Neuronal stem cell (in vitro differentiated cells): ENCODE measurements around the gene IQCB1.
"Not testable (repeated sequence)": the region's sequence is repeated elsewhere in the genome, so short reads cannot be mapped to it uniquely, and the experiment has no call there.

Experiments used
- DNase-seq: peaks from one replicate; pipeline ENCODE4 v3.0.0-alpha.2; 2013; ENCODE audit warnings: low spot score
- H2AFZ ChIP-seq: one replicate; pipeline ENCODE4 v1.6.1; 2013; ENCODE audit warnings: mild to moderate bottlenecking, low read length, inconsistent platforms
- H2AK5ac ChIP-seq: 2 replicates; pipeline ENCODE4 v1.6.1; 2013; ENCODE audit warnings: low read depth, mild to moderate bottlenecking, inconsistent platforms, low read length, moderate library complexity, mixed read lengths
- H2BK120ac ChIP-seq: 2 replicates; pipeline ENCODE4 v1.6.1; 2013; ENCODE audit warnings: low read depth, mild to moderate bottlenecking, inconsistent platforms, low read length, moderate library complexity, mixed read lengths
- H2BK12ac ChIP-seq: one replicate; pipeline ENCODE4 v1.6.1; 2013; ENCODE audit warnings: low read length, inconsistent platforms
- H2BK15ac ChIP-seq: 2 replicates; pipeline ENCODE4 v1.6.1; 2013; ENCODE audit warnings: mild to moderate bottlenecking, low read length, inconsistent platforms, mixed read lengths
- H2BK5ac ChIP-seq: one replicate; pipeline ENCODE4 v1.6.1; 2013; ENCODE audit warnings: inconsistent platforms, mild to moderate bottlenecking, low read length, moderate library complexity
- H3K14ac ChIP-seq: one replicate; pipeline ENCODE4 v1.6.1; 2013; ENCODE audit warnings: low read length, inconsistent platforms
- H3K18ac ChIP-seq: 2 replicates; pipeline ENCODE4 v1.6.1; 2013; ENCODE audit warnings: low read length, inconsistent platforms
- H3K23ac ChIP-seq: 2 replicates; pipeline ENCODE4 v1.6.1; 2013; ENCODE audit warnings: low read depth, mild to moderate bottlenecking, mixed read lengths, low read length, inconsistent platforms; ENCODE audit not compliant: poor library complexity
- H3K27ac ChIP-seq: replicated peaks from 3 replicates; pipeline ENCODE4 v1.5.1; 2013; ENCODE audit warnings: low read length, inconsistent platforms
- H3K27me3 ChIP-seq, 3 experiments: 2 replicates each; pipeline ENCODE4 v1.6.1; 2013; ENCODE audit warnings: low read length in 3 of 3, mild to moderate bottlenecking in 2 of 3, inconsistent platforms in 1 of 3, low read depth in 1 of 3, mixed read lengths in 1 of 3, moderate library complexity in 1 of 3; ENCODE audit not compliant: control insufficient read depth in 3 of 3, insufficient read depth in 3 of 3
- H3K36me3 ChIP-seq, 2 donors: replicated peaks in 1 of 2; 2 replicates each; pipeline ENCODE4 v1.6.1; 2013; ENCODE audit warnings: low read length in 2 of 2; ENCODE audit not compliant: control insufficient read depth in 2 of 2, insufficient read depth in 2 of 2
- H3K4ac ChIP-seq: 2 replicates; pipeline ENCODE4 v1.6.1; 2013; ENCODE audit warnings: inconsistent platforms, mild to moderate bottlenecking, low read length, moderate library complexity
- H3K4me1 ChIP-seq, 2 donors: 1 replicate in 1 of 2; 2 replicates in 1 of 2; pipeline ENCODE4 v1.6.1; 2013; ENCODE audit warnings: low read length in 2 of 2, low read depth in 1 of 2; ENCODE audit not compliant: control insufficient read depth in 2 of 2, insufficient read depth in 1 of 2
- H3K4me2 ChIP-seq: one replicate; pipeline ENCODE4 v1.6.1; 2013; ENCODE audit warnings: mild to moderate bottlenecking, low read length, inconsistent platforms; ENCODE audit not compliant: insufficient read depth, poor library complexity, severe bottlenecking
- H3K4me3 ChIP-seq, 2 donors: 2 replicates each; pipeline ENCODE4 v1.5.1; 2013; ENCODE audit warnings: low read length in 2 of 2, mild to moderate bottlenecking in 2 of 2, inconsistent platforms in 1 of 2, moderate library complexity in 1 of 2
- H3K79me1 ChIP-seq: one replicate; pipeline ENCODE4 v1.6.1; 2013; ENCODE audit warnings: low read depth, mild to moderate bottlenecking, inconsistent platforms, low read length, moderate library complexity
- H3K9ac ChIP-seq: one replicate; pipeline ENCODE4 v1.6.1; 2013; ENCODE audit warnings: mild to moderate bottlenecking, low read depth, low read length, inconsistent platforms; ENCODE audit not compliant: poor library complexity
- H3K9me3 ChIP-seq, 2 donors: replicated peaks in 1 of 2; 2 replicates each; pipeline versions ENCODE3 to v1.6.1; 2013; ENCODE audit warnings: low read length in 2 of 2, mild to moderate bottlenecking in 2 of 2, inconsistent platforms in 1 of 2, low read depth in 1 of 2, mixed read lengths in 1 of 2, moderate library complexity in 1 of 2; ENCODE audit not compliant: control insufficient read depth in 2 of 2, insufficient read depth in 1 of 2
- H4K8ac ChIP-seq: one replicate; pipeline ENCODE4 v1.6.1; 2013; ENCODE audit warnings: low read depth, mild to moderate bottlenecking, inconsistent platforms, low read length, moderate library complexity
- H4K91ac ChIP-seq: one replicate; pipeline ENCODE4 v1.6.1; 2013; ENCODE audit warnings: low read length, low read depth, mild to moderate bottlenecking, inconsistent platforms; ENCODE audit not compliant: poor library complexity
- WGBS, 2 donors: extraction: QIAGEN DNeasy Blood & Tissue Kit; methylation state at CpG; one replicate each; pipeline ENCODE4 v1.1.7; 2013; ENCODE audit warnings: missing lambda C conversion rate in 2 of 2, mixed read lengths in 1 of 2; ENCODE audit not compliant: insufficient read length in 2 of 2, insufficient replicate concordance in 1 of 2; ENCODE audit errors: extremely low coverage in 2 of 2; 5-methylcytosine and 5-hydroxymethylcytosine counted together

The IQCB1 gene

DNA sequence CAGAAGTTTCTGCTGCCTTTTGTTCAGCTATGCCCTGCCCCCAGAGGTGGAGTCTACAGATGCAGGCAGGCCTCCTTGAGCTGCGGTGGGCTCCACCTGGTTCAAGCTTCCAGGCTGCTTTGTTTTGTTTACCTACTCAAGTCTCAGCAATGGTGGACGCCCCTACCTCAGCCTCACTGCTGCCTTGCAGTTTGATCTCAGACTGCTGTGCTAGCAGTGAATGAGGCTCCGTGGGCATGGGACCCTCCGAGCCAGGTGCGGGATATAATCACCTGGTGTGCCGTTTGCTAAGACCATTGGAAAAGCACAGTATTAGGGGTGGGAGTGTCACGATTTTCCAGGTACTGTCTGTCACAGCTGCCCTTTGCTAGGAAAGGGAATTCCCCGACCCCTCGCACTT lies 28.4 kb upstream of the IQCB1 start:
- H4K8ac ChIP-seq, H3K14ac ChIP-seq, H2BK5ac ChIP-seq, H3K18ac ChIP-seq, H3K23ac ChIP-seq, H3K4ac ChIP-seq, H3K79me1 ChIP-seq, H2BK12ac ChIP-seq, H2AFZ ChIP-seq, H3K27me3 ChIP-seq, H3K36me3 ChIP-seq, H3K4me3 ChIP-seq, H3K27ac ChIP-seq, H2BK15ac ChIP-seq, H3K9me3 ChIP-seq, DNase-seq, H2BK120ac ChIP-seq, H3K9ac ChIP-seq, H2AK5ac ChIP-seq, H3K4me2 ChIP-seq, H4K91ac ChIP-seq, H3K4me1 ChIP-seq: not testable (repeated sequence)
- WGBS, 2 donors: no CpG with 5 or more reads among the region's 9 CpGs

DNA sequence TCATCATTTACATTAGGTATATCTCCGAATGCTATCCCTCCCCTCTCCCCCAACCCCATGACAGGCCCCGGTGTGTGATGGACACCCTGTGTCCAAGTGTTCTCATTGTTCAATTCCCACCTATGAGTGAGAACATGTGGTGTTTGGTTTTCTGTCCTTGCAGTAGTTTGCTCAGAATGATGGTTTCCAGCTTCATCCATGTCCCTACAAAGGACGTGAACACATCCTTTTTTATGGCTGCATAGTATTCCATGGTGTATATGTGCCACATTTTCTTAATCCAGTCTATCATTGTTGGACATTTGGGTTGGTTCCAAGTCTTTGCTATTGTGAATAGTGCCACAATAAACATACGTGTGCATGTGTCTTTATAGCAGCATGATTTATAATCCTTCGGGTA lies 22.9 kb upstream of the IQCB1 start:
- H2BK5ac ChIP-seq, H2AFZ ChIP-seq, H3K23ac ChIP-seq, DNase-seq, H3K36me3 ChIP-seq, H3K9me3 ChIP-seq, H3K14ac ChIP-seq, H3K4me1 ChIP-seq, H3K4ac ChIP-seq, H3K27ac ChIP-seq, H2BK120ac ChIP-seq, H3K18ac ChIP-seq, H4K8ac ChIP-seq, H3K27me3 ChIP-seq, H3K79me1 ChIP-seq, H2BK15ac ChIP-seq, H3K9ac ChIP-seq, H3K4me2 ChIP-seq, H4K91ac ChIP-seq, H2AK5ac ChIP-seq, H2BK12ac ChIP-seq, H3K4me3 ChIP-seq: not testable (repeated sequence)
- WGBS, 2 donors: no CpG with 5 or more reads among the region's 5 CpGs

DNA sequence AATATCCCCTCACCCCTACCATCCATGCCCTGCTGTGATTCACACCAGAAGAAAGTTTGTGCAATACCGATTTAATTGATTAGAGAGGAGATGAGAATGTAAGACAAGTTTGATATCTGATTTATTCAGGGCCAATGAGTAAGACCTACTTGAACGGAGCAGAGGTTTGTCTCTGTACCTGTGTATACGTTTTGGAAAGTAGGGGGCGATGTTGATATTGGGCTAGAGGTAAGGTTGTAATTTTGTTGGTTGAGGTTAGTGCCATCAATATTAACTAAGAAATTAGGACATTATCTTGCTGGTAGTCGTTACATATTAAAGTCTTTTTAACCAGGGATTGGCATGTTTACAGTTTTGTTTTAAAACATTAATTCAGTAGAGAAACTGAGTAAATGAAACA lies 20.7 kb upstream of the IQCB1 start:
- Histone ChIP-seq H3K4me1 (no peaks in the 10 kb centered on the region), H3K14ac (no peak overlapping the region), H3K79me1 (no peaks in the 10 kb centered on the region), H2BK15ac (no peak overlapping the region), H3K4me3 (no peak overlapping the region), H2AK5ac (no peak overlapping the region), H3K18ac (no peak overlapping the region), H3K9ac (no peak overlapping the region), H3K4ac (no peak overlapping the region), H3K27ac (no peak overlapping the region), H3K23ac (no peak overlapping the region), H2AFZ (no peak overlapping the region), H2BK120ac (no peak overlapping the region), H4K91ac (no peak overlapping the region), H3K36me3 (peaks cover 0 to 3% of the 10 kb centered on the region in 2 donors), H3K9me3 (no peaks in the 10 kb centered on the region), H2BK5ac (no peak overlapping the region), H2BK12ac (no peak overlapping the region), H3K27me3 (no peaks in the 10 kb centered on the region), H4K8ac (no peak overlapping the region), H3K4me2 (no peak overlapping the region)
- no peak for DNase-seq
- WGBS, 2 donors: no CpG with 5 or more reads among the region's 5 CpGs

DNA sequence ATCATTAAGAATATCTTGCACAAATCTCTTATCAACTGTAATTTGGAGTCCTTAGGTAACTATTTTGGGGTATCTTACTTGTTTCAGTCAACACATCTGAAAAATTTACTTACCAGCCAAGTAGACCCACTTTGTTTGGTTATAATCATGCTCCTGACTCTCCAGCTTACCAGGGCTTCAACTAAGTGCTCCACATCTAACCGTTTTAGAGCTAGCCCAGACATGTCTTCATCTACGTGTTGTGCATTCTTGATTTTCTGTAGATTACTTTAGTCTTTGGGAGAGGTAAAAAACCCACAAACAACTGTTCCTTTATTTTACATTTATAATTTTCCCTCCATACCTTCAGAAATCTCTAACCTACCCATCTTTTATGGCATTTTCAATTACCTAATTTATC lies 17.4 kb upstream of the IQCB1 start:
- Histone ChIP-seq H3K4me2 (no peak overlapping the region), H2AFZ (no peak overlapping the region), H3K4me1 (no peaks in the 10 kb centered on the region), H3K14ac (no peak overlapping the region), H3K4ac (no peak overlapping the region), H2BK5ac (no peak overlapping the region), H2BK12ac (no peak overlapping the region), H4K91ac (no peak overlapping the region), H4K8ac (no peak overlapping the region), H3K18ac (no peak overlapping the region), H3K27me3 (no peaks in the 10 kb centered on the region), H3K23ac (no peak overlapping the region), H3K9ac (no peak overlapping the region), H3K27ac (no peak overlapping the region), H2BK120ac (no peak overlapping the region), H2AK5ac (no peak overlapping the region), H3K4me3 (no peak overlapping the region), H2BK15ac (no peak overlapping the region), H3K36me3 (peaks cover 0 to under 1% of the 10 kb centered on the region in 2 donors), H3K79me1 (no peaks in the 10 kb centered on the region), H3K9me3 (no peaks in the 10 kb centered on the region)
- WGBS, 2 donors: no CpG with 5 or more reads among the region's 2 CpGs
- no peak for DNase-seq
